Stimulated activated CD8-positive, alpha-beta memory T cell treated with anti-CD3 and anti-CD28 coated beads, Interleukin-4, amount 100 ng/mL, for 1 hour (primary cell): ENCODE measurements around the gene ROCK2.

Experiments used
- DNase-seq, 2 donors: peaks; one replicate each; pipeline ENCODE4 v3.0.0-alpha.2; 2020; ENCODE audit warnings: low read depth in 2 of 2, low spot score in 1 of 2

The ROCK2 gene

DNA sequence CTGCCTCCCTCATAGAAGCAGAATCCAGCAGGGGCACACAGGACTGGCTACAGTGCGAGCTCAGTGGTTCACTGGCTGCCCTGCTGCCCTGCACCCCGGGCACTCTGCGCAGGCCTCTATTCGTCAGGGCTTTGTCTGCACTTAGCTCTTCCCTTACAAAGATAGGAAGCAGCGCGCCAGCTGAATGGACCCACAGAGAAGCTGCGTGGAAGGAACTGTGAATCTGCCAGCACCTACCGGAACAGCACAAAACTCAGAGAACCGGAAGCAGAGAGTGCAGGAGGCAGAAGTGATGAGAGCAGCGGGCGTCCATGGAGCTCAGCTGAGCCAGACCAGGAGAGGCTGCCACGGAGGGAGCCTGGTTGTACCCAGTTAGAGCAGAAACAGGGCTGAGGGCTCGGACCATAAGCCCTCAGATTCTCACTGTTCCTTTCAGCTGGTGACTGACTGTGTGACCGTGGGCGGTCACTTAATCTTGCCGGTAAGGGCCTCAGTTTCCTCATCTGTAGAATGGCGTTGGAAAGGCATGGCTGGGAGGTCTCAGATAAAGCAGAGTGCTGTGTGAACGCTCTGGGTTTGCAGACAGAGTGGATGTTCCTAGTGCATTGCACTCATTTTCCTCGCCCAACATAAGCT is 212.3 kb downstream of the ROCK2 start:
- DNase-seq = no peak

- no peak for DNase-seq
Observed at GRCh38 chr2:11131166-11131920, 213.1 kb downstream of the ROCK2 start.
